HL-60/S4 treated with retinoic acid at 250 ng/mL for 4 days and 3 days (cell line): ENCODE results near the gene DOK4.
"Not testable (repeated sequence)": the region's sequence is repeated elsewhere in the genome, so short reads cannot be mapped to it uniquely, and the experiment has no call there.

Experiments used
- in situ Hi-C: fragments of 300-500 bp; cut with MboI; formaldehyde crosslinking; loops from 2 replicates; pipeline ENCODE4 v1.7.0; 2022; ENCODE audit warnings: low sequenced_read_pairs

Gene DOK4

DNA sequence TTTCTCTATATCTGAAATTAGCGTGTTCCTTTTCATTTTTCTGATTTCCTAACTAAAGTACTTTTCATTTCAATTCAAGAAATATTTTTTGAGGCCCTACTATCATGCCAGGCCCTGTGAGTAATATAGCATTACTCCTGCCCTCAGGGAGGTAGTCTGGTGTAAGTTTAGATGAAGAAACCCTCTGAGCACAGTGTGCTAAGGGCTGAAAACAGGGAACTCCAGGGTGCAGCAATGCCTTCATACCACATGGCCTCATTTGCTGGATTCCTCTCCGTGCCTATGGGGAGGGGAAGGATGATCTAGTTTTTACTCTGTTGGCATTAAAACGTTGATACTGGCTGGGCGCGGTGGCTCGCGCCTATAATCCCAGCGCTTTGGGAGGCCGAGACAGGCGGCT lies 34.3 kb downstream of the DOK4 start:
- in situ Hi-C loops = no loop called here

DNA sequence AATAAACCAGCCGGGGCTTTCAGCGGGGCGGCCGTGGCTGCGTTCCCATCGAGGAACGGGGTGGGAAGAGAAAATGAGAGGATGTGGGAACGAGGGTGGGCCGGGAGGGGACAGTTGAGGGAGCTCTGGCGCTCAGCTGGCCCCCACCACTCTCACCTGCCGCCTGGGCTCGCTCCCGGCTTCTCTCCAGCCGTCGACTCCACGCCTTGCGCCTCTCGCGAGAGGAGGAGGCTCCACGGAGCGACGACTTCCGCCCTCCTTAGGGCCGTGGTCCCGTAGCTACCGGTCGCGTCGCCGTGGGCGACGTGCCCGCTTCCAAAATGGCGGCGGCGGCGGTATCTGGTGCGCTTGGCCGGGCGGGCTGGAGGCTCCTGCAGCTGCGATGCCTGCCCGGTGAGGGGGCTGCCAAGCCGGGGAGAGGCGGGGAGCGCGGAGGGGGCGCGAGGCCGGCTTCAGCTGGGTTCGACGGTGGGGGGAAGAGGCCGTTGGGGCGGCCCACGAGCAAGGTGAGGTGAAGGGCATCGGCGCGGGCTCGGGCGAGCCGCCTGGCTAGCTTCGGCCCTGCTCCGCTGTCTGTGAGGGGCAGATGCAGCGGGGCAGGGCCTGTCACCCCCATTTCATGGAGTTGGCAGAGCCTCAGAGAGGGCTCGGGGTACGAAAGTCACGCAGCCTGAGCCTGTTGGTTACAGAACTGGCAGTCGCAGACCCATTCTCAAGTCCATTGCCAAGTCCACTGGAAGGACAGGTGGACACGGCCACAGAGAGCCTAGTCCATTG lies 38.9 kb downstream of the DOK4 start, which contains the start of the genes CIAPIN1 and COQ9:
TSS of gene CIAPIN1 (minus strand) at position 200 of the 777 bp plus-strand sequence. CDS start 6,457 bp downstream, outside the sequence.
TSS of gene COQ9 (plus strand) at position 294 of the 777 bp plus-strand sequence. CDS start at position 321, 27 bp downstream.
- in situ Hi-C loops = no loop called here

DNA sequence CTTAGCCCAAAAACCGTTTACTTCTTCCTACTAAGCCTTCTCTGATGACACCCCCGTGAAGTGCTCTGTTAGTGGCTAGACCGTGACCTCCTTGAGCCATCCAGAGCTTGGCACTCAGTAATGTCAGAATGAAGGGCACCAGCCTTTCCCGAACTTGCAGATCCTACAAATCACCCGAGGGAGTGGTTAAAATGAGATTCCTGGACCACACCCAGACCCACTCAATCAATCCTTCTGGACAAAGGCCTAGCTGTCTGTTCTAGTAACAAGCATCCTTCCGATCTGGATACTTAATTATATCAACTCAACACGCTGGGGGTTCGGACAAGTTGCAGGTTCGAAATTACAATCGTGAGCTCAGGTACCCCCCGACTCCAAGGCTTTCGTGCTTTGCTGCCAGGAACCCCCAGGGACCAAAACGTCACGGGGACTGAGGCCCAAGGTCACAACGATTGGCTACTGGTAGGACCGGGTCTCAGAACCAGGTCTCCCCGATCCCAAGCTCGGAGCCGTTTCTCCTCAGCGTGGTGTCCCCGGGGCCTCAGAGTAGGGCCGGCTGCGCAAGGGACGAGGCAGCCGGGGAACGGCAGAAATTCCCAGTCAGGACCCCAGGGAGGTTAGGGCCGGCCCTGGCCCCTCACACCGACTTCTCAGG lies 39.6 kb downstream of the DOK4 start:
- in situ Hi-C loops = no loop called here

DNA sequence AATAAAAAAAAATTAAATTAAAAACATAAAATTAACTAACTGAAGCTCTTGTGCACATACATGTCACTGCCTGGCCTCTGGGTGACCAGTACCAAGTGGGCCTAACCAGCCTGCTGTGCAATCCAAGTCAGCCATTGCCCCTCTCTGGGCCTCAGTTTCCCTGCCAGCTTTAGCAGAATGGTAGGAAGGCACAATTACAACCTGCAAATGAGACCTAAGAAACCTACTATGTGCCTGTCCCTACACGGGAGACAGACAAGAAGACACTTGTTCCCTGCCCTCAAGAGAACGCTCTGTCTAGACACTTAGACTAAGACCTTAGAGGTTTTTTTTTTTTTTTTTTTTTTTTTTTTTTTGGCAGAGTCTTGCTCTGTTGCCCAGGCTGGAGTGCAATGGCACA lies 40.8 kb downstream of the DOK4 start:
- in situ Hi-C loops = no loop called here

DNA sequence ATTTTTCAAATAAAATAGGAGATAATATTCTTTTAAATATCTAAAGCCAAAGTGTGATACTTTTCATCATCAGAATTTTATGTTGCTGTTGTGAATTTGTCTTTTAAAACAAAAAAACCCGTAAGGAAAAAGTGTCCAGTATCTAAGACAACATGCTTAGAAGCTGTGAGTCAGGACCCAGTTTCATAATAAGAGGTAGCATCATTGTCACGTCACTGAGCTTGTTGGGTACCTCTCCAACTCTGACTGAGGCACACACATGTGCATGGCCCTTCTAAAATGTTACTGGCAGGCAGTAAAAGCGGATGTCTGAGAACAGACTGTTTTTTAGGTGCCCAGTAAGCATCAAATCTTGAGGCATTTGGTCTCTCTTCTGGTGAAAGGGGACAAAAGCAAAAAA lies 41.6 kb downstream of the DOK4 start:
- in situ Hi-C loops = no loop called here

DNA sequence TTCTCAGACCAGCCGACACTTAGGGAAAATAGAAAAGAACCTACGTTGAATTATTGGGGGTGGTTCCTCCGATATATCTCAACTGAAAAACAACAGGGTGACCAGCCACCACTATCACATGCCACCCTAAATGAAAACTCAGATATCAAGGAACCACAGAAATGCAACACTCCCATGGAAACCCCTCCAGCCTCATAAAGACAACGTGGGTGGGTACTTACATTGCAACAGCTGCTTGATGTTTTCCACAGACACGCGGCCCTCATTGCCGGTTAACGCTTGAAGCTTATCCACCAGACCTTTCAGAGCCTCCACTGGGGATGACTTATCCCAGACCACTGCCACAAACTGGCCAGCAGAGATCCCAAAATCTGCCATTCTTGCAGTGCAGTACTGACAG lies 45.7 kb downstream of the DOK4 start:
- in situ Hi-C loops = not testable (repeated sequence)

DNA sequence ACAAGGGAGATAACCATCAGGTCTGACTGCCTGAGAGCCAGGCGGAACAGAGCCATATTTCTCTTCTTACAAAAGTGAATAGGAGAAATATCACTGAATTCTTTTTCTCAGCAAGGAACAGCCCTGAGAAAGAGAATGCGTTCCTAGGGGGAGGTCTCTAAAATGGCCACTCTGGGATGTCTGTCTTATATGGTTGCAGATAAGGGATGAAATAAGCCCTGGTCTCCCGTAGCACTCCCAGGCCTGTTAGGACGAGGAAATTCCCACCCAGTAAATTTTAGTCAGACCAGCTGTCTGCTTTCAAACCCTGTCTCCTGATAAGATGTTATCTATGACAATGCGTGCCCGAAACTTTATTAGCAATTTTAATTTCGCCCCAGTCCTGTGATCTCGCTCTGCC lies 46.3 kb downstream of the DOK4 start:
- in situ Hi-C loops = not testable (repeated sequence)

DNA sequence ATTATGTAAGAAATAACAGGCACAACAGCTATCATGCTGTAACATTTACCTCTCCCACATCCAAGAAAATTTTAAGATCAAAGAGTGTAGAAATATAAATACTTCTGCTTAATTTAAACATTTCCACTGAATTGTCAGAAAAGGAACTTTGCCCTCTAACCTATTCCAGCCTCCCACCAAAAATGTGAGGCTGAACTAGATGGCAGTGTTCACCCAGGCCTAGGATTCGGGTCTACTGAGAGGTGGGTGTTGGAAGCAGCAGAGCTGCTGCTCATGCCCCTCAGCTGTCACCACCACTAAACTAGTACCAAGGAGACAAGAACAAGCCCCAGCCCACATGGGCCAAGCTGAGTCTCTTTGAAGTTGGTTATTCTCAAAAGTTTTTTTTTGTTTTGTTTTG lies 50.5 kb downstream of the DOK4 start:
- in situ Hi-C loops = no loop called here

DNA sequence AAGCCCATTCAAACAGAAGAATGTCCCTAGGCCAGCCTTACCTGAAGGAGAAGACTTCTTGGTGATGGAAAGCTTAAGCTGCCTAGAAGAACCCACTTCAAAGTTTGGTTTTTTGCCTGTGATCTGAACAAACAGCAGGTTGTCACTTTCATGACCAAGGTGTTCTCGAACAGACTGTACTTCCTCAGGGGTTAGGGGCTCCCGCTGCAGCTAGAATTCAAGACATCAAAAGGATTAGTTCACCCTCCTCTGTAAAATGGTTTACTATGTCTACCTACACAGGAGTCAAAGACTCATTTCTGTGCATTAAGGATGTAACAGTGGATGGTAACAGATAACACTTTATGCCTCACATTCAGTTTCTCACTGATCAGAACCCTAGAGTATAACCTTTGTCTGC lies 52.3 kb downstream of the DOK4 start:
- in situ Hi-C loops = no loop called here

DNA sequence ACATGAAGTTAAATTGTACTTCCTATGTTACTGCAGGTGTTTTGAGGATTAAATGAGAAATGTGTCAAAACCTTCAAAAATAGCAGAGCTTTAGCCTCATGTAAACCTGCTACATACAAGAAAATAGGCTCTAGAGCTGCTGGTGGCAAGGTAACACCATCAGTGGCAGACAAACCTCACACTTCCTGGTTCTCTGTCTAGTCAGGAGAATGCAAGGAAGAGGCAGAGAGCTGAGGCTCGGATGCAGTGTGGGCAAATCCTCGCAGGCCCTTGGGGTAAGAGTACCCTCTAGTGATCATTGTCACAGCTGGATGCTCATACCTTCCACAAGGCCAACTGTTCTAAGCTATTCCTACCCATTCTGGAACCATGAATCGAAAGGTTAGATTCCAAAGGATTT lies 53.3 kb downstream of the DOK4 start:
- in situ Hi-C loops = no loop called here

DNA sequence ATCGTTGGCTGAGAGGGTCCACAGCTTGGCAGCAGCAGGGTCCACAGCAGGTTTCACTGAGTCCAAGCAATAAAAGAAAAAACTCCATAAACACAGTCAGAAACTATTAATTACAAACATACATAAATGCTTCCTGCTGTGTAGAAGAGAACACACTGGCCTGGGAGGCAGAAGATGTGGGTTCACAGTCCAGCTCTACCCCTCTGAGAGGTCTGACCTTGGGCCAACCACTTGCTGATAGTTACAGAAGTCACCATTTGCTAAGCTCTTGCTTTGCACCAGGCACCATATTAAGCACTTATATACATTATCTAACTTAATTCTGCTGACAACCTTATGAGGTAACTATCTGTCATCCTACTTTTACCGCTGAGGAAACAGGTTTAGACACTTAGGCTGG lies 53.8 kb downstream of the DOK4 start:
- in situ Hi-C loops = no loop called here

DNA sequence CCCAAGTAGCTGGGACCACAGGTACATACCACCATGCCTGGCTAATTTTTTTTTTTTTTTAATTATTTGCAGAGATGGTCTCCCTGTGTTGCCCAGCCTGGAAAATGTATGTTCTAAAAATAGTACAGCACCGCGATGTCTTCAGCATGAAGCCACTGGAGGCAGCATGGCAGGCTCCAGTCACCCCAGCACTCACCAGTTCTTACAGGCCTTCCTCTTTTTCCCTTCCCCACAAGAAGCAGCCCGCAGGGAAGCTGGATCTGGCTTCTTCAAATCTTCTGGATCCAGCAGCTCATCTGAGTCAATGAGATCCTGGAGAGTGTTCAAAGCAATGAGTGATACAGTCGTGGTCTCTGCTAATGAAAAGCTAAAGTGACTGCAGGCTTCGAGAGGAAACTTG lies 55.3 kb downstream of the DOK4 start:
- in situ Hi-C loops = no loop called here

DNA sequence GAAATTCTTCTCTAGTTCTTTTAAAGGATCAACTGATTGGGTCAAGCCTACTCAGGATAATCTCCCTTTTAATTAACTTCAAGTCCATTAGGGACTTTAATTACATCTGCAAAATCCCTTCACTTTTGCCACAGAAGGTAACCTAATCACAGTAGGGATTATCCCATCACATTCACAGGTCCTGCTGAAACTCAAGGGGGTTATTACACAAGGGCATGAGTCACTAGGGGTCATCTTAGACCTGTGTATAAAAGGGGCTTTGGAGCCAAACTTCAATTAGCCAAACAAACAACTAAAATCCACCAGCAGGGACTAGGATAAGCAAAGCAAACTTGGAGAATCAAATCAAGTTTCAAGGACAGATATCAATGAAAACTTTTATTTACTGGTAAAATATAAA lies 58.5 kb downstream of the DOK4 start:
- in situ Hi-C loops = no loop called here

DNA sequence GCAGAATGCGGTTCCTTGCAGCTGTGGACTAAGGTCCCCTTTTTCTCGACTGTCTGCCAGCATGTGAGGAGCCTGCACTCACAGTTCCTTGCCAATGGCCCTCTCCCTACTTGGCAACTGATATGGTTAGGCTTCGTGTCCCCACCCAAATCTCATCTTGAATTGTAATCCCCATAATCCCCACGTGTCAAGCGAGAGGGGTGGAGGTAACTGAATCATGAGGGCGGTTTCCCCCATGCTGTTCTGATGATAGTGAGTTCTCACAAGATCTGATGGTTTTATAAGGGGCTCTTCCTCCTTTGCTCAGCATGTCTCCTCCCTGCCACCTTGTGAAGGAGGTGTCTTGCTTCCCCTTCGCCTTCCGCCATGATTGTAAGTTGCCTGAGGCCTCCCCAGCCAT lies 59.0 kb downstream of the DOK4 start:
- in situ Hi-C loops = no loop called here

DNA sequence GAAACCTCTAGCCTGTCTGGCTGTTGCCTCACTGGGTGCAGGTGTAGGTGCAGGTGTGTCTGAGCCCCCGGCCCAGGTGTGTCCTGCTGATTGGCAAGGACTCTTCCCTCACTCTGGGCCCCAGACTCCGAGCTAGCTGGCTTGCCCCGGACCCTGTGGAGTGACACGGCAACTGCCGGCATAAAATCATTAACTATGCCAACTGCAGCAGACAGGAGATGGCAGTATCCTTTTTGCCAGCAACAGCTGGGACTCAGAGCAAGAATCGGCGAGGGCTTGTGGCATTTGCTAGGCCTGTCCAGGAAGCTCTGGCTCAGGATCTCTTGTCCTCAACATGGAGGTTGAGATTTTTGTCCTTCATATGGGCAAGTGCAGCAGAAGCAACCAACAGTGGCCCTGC lies 59.9 kb downstream of the DOK4 start:
- in situ Hi-C loops = no loop called here

DNA sequence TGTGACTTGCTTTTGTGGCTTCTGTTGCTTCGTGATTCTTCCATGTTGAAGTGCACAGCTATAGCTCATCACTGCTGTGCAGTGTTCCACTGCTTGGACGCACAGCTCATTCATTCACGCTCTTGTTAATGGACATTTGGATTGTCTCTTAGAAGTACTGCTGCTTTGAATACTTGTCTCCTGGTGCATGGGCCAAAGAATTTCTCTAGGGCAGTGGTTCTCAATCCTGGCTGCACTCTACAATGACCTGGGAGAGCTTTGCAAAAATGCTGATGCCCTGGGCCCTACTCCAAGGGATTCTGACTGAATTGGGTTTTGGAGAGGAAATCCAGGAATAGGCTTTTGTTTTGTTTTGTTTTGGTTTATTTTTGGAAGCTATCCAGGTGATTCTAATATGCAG lies 61.7 kb downstream of the DOK4 start:
- in situ Hi-C loops = no loop called here

DNA sequence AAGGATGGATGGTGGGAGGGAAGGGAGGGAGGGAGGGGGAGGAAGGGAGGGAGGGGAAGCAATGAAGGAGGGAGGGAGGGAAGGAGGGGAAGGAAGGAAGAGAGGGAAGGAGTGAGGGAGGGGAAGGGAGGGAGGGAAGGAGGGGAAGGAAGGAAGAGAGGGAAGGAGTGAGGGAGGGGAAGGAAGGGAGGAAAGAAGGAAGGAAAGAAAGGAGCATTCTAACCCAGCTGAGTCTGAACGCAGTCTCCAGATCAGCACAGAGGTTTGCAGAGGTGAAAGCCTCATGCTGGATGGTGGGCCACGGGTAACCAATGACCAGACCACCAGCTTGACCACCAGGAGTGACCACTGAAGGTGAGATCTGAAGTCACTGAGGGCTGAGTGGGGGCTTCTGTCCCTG lies 63.1 kb downstream of the DOK4 start:
- in situ Hi-C loops = no loop called here

DNA sequence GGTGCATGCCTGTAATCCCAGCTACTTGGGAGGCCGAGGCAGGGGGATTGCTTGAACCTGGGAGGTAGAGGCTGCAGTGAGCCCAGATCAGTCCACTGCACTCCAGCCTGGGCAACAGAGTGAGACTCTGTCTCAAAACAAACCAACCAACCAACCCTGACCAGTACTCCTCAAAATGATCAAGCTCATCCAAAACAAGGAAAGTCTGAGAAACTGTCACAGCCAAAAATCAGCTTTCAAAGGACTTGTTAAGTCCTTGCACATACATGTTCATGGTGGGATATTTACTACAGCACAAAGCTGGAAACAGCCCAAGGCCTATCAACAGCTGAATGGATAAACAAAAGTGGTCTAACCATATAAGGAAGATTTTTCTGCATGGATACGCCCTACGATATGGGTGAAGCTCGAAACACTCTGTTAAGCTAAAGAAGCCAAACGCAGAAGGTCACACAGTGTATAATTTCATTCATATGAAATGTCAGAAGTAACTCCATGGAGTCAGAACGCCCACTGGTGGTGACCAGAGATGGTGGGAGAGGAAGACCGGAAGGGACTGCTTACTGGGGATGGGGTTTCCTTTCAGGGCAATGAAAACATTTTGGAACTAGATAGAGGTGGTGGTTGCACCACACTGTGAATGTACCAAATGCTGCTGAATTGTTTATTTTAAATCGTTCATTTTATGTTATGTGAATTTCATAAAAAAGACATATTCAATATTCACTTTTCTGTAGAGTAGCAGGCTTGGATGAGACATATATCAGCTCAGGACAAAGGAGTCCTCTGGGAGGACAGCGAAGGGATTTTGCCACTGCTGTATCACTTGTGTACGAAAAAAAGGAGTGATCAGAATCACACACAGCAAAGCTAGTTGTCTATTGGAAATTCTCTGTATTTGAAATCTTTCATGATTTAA lies 64.0 kb downstream of the DOK4 start:
- in situ Hi-C loops = no loop called here
